Gastrocnemius medialis (tissue), 4 donors: ENCODE results near the gene GPC6.

ENCODE experiments used
- CTCF ChIP-seq, 5 experiments: fragments of 450-650 bp in 3 of 5; fragments of 200-600 bp in 2 of 5; sonication (generic) in 2 of 5; IDR thresholded peaks in 4 of 5; conservative IDR thresholded peaks in 1 of 5; 1 replicate in 4 of 5; 2 replicates in 1 of 5; pipeline ENCODE4 v1.5.1; 2016 to 2019; ENCODE audit warnings: antibody characterized with exemption in 5 of 5, mild to moderate bottlenecking in 3 of 5, moderate library complexity in 3 of 5
- POLR2A ChIP-seq, 2 donors: fragments of 450-650 bp; IDR thresholded peaks; one replicate each; pipeline ENCODE4 v1.6.1; 2017; ENCODE audit warnings: antibody characterized with exemption in 2 of 2, mild to moderate bottlenecking in 2 of 2, moderate library complexity in 2 of 2

- TF ChIP-seq CTCF (IDR thresholded peaks at IDR 0.05 in 4 of 5, conservative IDR thresholded peaks at IDR 0.05 in 1 of 5) (no peak), POLR2A (IDR thresholded peaks at IDR 0.05) (no peak)
These were observed 453.7 kb downstream of the GPC6 start for GRCh38 chr13:93680329-93680728.
